ENCODE results near the gene YBX3. TPM values are rescaled to one million over a fixed set of nuclear protein-coding genes. Genes with fewer than 3 reads are reported as not detected.

YBX3 gene
- total and polyA plus RNA-seq, 10 donors = 87.0 to 250 (median 174) TPM

DNA sequence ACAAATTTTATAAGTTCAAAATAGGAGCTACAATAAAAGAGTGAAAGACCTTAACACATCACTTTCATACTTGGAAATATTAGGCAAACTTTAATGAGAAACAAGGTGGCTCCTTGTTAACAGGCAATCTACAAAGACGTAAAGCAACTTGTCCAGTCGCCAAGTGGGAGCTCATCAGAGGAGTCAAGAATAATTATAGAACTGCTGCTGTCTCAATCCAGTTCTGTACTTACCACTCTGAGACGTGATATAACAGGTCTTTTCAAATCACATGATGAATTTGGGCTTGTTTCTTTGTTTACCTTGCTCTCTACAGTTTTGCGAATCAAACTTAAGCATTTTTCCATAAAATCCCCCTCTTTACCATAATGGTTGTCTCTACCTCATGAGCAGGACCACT lies 3.6 kb downstream of the YBX3 start:
- no peak for DNase-seq
- 76 to 87% (median 84%) methylated on average over 4 of the region's 4 CpGs for WGBS, 5 donors
- Histone ChIP-seq H3K4me1 (peaks cover 27 to 91% (median 62%) of the 10 kb centered on the region in 6 donors), H3K27me3 (replicated peaks in 1 of 7) (peaks cover 0 to 27% (median 7%) of the 10 kb centered on the region in 7 donors), H3K27ac (peak overlapping the region in 3 of 8 donors; percentile 65 to 92 (median 66)), H3K36me3 (peaks cover 0 to 16% (median 9%) of the 10 kb centered on the region in 6 donors), H3K4me3 (peak overlapping the region in 1 of 8 donors; percentile 6), H3K9me3 (no peaks in the 10 kb centered on the region)
- intact Hi-C loops (cut with DNase I; ENCODE audit: low total_unique reads) = no loop called here
- TF ChIP-seq, protein P1, sequence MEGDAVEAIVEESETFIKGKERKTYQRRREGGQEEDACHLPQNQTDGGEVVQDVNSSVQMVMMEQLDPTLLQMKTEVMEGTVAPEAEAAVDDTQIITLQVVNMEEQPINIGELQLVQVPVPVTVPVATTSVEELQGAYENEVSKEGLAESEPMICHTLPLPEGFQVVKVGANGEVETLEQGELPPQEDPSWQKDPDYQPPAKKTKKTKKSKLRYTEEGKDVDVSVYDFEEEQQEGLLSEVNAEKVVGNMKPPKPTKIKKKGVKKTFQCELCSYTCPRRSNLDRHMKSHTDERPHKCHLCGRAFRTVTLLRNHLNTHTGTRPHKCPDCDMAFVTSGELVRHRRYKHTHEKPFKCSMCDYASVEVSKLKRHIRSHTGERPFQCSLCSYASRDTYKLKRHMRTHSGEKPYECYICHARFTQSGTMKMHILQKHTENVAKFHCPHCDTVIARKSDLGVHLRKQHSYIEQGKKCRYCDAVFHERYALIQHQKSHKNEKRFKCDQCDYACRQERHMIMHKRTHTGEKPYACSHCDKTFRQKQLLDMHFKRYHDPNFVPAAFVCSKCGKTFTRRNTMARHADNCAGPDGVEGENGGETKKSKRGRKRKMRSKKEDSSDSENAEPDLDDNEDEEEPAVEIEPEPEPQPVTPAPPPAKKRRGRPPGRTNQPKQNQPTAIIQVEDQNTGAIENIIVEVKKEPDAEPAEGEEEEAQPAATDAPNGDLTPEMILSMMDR (IDR thresholded peaks at IDR 0.05 in 8 of 11, conservative IDR thresholded peaks at IDR 0.05 in 3 of 11) = no peak
- TF ChIP-seq POLR2A (IDR thresholded peaks at IDR 0.05) (no peak), POLR2AphosphoS5 (IDR thresholded peaks at IDR 0.05) (no peak)

DNA sequence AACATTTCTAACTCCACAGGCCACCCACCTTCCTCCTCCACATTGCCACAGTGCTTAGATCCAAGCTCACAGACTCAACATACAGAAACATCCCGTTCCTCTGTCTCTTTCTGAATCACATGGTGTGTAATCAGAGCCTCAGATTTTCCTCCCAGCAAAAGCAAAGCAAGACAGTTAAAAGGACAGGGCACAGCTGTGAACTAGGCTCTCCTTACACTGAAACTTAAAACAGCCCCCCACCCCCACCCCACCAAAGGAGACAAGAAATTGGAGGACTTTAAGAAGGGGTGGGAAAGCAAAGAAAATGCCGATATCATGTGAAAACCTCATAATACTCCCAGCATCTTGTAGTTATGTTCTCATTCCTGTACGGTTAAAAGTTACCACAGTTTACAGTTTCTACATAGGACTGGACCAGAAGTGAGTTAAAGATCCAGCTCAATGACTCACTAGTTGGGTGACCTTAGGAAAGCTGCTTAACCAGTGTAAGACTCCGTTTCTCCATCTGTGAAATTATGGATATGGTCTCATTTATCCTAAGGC lies 4.8 kb downstream of the YBX3 start:
- intact Hi-C loops (cut with DNase I; ENCODE audit: low total_unique reads) = no loop called here
- Histone ChIP-seq H3K4me1 (peaks cover 18 to 80% (median 54%) of the 10 kb centered on the region in 6 donors), H3K9me3 (no peaks in the 10 kb centered on the region), H3K27me3 (replicated peaks in 1 of 7) (peaks cover 0 to 17% (median 5%) of the 10 kb centered on the region in 7 donors), H3K36me3 (peaks cover 0 to 28% (median 20%) of the 10 kb centered on the region in 6 donors), H3K27ac (peak overlapping the region in 6 of 8 donors; percentile 56 to 92 (median 66)), H3K4me3 (no peak overlapping the region)
- TF ChIP-seq POLR2AphosphoS5 (IDR thresholded peaks at IDR 0.05) (no peak), POLR2A (IDR thresholded peaks at IDR 0.05) (no peak)
- TF ChIP-seq, protein P1 (IDR thresholded peaks at IDR 0.05 in 8 of 11, conservative IDR thresholded peaks at IDR 0.05 in 3 of 11) = no peak
- DNase-seq = no peak
- 58 to 75% (median 71%) methylated on average over 4 of the region's 4 CpGs for WGBS, 5 donors

DNA sequence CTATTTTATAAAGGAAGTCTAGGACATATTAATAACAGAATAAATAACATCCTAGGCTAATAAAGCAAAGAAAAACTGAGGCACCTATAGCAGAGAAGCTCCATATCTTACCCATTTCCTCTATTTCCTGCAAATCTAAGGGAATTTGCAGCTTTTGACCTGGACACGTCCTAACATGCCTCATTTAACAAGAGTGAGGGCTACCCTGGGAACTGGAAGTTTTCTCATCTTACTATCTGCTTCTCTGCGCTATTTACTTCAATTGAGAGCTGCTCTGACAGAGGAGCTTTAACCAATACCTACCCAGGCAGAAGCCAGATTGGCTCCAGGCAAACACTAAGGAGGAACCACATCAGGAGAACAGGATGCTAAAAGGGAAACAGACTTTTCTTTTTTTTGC lies 5.7 kb downstream of the YBX3 start:
- TF ChIP-seq, protein P1 (IDR thresholded peaks at IDR 0.05 in 8 of 11, conservative IDR thresholded peaks at IDR 0.05 in 3 of 11) = no peak

DNA sequence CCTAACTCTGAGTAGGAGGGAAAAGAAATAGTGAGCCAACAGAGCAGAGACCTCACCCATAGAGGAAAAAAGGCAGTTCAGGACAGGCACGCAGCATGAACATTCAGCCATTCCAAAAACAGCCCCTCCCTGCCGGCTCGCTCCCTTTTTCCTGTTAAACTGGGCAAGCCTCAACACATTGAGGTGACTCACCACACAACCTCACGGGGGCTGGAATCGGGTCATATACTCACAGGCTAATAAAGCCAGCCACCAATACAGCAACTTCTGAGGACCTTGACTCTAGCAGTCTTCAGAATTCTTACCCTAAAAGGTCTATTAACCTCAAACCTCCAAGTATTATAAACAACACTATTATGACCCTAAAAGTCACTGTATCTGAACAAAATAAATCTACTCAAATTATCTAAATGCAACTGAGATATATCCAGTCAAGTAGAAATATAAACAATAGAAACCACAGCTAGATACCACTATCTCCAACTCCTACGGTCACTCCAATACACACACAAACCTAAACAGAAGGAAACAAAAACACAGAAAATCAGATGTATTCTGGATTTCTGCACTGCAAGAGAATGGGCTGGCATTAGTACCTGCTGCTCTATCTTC lies 6.3 kb downstream of the YBX3 start:
- TF ChIP-seq, protein P1 (IDR thresholded peaks at IDR 0.05 in 8 of 11, conservative IDR thresholded peaks at IDR 0.05 in 3 of 11) = no peak
- peak in 2 of 3 donors; percentile 38 to 66 for TF ChIP-seq POLR2AphosphoS5 (IDR thresholded peaks at IDR 0.05)
- intact Hi-C loops (cut with DNase I; ENCODE audit: low total_unique reads) = no loop called here
- peak overlapping the region in 7 of 8 donors; percentile 45 to 92 (median 65) for H3K27ac ChIP-seq
- peaks cover 0 to 43% (median 33%) of the 10 kb centered on the region in 6 donors for H3K36me3 ChIP-seq
- H3K27me3 ChIP-seq (replicated peaks in 1 of 7) = peaks cover 0 to 2% (median 0%) of the 10 kb centered on the region in 7 donors
- 49 to 83% (median 66%) methylated on average over 6 of the region's 6 CpGs for WGBS, 5 donors
- peaks cover 18 to 67% (median 49%) of the 10 kb centered on the region in 6 donors for H3K4me1 ChIP-seq
- no peaks in the 10 kb centered on the region for H3K9me3 ChIP-seq
- DNase-seq = peak; percentile 76
- no peak overlapping the region for H3K4me3 ChIP-seq

More for the DNA sequence above, 5.7 kb downstream of the YBX3 start:
- Histone ChIP-seq H3K4me1 (peaks cover 18 to 73% (median 52%) of the 10 kb centered on the region in 6 donors), H3K27me3 (replicated peaks in 1 of 7) (peaks cover 0 to 8% (median 0%) of the 10 kb centered on the region in 7 donors), H3K4me3 (no peak overlapping the region), H3K36me3 (peaks cover 0 to 37% (median 30%) of the 10 kb centered on the region in 6 donors), H3K9me3 (no peaks in the 10 kb centered on the region), H3K27ac (peak overlapping the region in 7 of 8 donors; percentile 45 to 92 (median 65))
- 45 to 70% (median 54%) methylated on average over 2 of the region's 2 CpGs for WGBS, 5 donors
- no peak for DNase-seq
- intact Hi-C loops (cut with DNase I; ENCODE audit: low total_unique reads) = no loop called here
